DOHH2 (cell line): Measurements from ENCODE around the gene PLA1A.

Experiments used
- EZH2phosphoT487 ChIP-seq: fragments of 200-600 bp; sonication (generic); IDR thresholded peaks from 2 replicates; pipeline ENCODE4 v1.6.1; 2017; ENCODE audit warnings: borderline replicate concordance, mild to moderate bottlenecking, antibody characterized with exemption, low read length, moderate library complexity, mixed read lengths
- TF ChIP-seq, protein P1 (sequence below): fragments of 200-600 bp; sonication (generic); IDR thresholded peaks from one replicate; pipeline ENCODE4 v1.5.1; 2014; ENCODE audit warnings: antibody characterized with exemption, mild to moderate bottlenecking, low read depth, low read length; ENCODE audit not compliant: poor library complexity, severe bottlenecking

GRCh38 chr3:119597548-119598288 is at the start of gene PLA1A:
- TF ChIP-seq, protein P1, sequence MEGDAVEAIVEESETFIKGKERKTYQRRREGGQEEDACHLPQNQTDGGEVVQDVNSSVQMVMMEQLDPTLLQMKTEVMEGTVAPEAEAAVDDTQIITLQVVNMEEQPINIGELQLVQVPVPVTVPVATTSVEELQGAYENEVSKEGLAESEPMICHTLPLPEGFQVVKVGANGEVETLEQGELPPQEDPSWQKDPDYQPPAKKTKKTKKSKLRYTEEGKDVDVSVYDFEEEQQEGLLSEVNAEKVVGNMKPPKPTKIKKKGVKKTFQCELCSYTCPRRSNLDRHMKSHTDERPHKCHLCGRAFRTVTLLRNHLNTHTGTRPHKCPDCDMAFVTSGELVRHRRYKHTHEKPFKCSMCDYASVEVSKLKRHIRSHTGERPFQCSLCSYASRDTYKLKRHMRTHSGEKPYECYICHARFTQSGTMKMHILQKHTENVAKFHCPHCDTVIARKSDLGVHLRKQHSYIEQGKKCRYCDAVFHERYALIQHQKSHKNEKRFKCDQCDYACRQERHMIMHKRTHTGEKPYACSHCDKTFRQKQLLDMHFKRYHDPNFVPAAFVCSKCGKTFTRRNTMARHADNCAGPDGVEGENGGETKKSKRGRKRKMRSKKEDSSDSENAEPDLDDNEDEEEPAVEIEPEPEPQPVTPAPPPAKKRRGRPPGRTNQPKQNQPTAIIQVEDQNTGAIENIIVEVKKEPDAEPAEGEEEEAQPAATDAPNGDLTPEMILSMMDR = no peak
- TF ChIP-seq EZH2phosphoT487 = no peak
